Smooth muscle cell (in vitro differentiated cells): ENCODE results near the gene C3orf85. TPM values are rescaled to one million over a fixed set of nuclear protein-coding genes. Genes with fewer than 3 reads are reported as not detected.
"Not testable (repeated sequence)": the region's sequence is repeated elsewhere in the genome, so short reads cannot be mapped to it uniquely, and the experiment has no call there.

Source experiments
- DNase-seq: peaks from one replicate; lab custom pipeline; 2025; ENCODE audit not compliant: unreplicated experiment; lab: John Stamatoyannopoulos, UW
- H2AFZ ChIP-seq: fragments of 200-600 bp; sonication (generic); 2 replicates; pipeline ENCODE4 v1.6.0; 2016; ENCODE audit warnings: antibody characterized with exemption, low read depth, mild to moderate bottlenecking
- H3F3A ChIP-seq: fragments of 200-600 bp; sonication (generic); 2 replicates; pipeline ENCODE4 v1.6.0; 2017; ENCODE audit warnings: antibody characterized with exemption, low read depth
- H3K27ac ChIP-seq: fragments of 200-600 bp; sonication (generic); 2 replicates; pipeline ENCODE4 v1.5.1; 2016; ENCODE audit warnings: low read depth, mild to moderate bottlenecking
- H3K27me3 ChIP-seq: fragments of 200-600 bp; sonication (generic); 2 replicates; pipeline ENCODE4 v1.6.1; 2016; ENCODE audit warnings: low read depth, mild to moderate bottlenecking
- H3K36me3 ChIP-seq: fragments of 200-600 bp; sonication (generic); 2 replicates; pipeline ENCODE4 v1.5.1; 2016; ENCODE audit warnings: low read depth
- H3K4me1 ChIP-seq: fragments of 200-600 bp; sonication (generic); 2 replicates; pipeline ENCODE4 v1.5.1; 2016; ENCODE audit warnings: low read depth
- H3K4me2 ChIP-seq: fragments of 200-600 bp; sonication (generic); 2 replicates; pipeline ENCODE4 v1.6.0; 2016; ENCODE audit warnings: mild to moderate bottlenecking
- H3K4me3 ChIP-seq: fragments of 200-600 bp; sonication (generic); 2 replicates; pipeline ENCODE4 v1.5.1; 2016; ENCODE audit warnings: mild to moderate bottlenecking
- H3K79me2 ChIP-seq: fragments of 200-600 bp; sonication (generic); 2 replicates; pipeline ENCODE4 v1.6.0; 2016; ENCODE audit warnings: low read depth, mild to moderate bottlenecking
- H3K9ac ChIP-seq: fragments of 200-600 bp; sonication (generic); 2 replicates; pipeline ENCODE4 v1.6.0; 2016; ENCODE audit warnings: low read depth
- H3K9me3 ChIP-seq: fragments of 200-600 bp; sonication (generic); replicated peaks from 2 replicates; pipeline ENCODE4 v1.5.1; 2016; ENCODE audit warnings: low read depth
- H4K20me1 ChIP-seq: fragments of 200-600 bp; sonication (generic); 2 replicates; pipeline ENCODE4 v1.6.0; 2016; ENCODE audit warnings: low read depth
- WGBS: methylation state at CpG from one replicate; pipeline ENCODE4 v1.1.7; 2016; ENCODE audit warnings: low lambda C conversion rate; 5-methylcytosine and 5-hydroxymethylcytosine counted together
- polyA plus RNA-seq: library from polyadenylated mRNA; unstranded; fragments of >200 nt; fragmentation: Nextera tagmentation; extraction: Ambion mirVana; gene quantifications from 2 replicates; pipeline ENCODE4 v1.2.1, GENCODE V29; 2016
- total RNA-seq: library from RNA; depleted of rRNA; stranded (reverse); fragments of >200 nt; gene quantifications from 2 replicates; pipeline ENCODE4 v1.2.3, GENCODE V29; 2014
- TF ChIP-seq, protein P1 (sequence below): fragments of 200-600 bp; sonication (generic); IDR thresholded peaks from 2 replicates; pipeline ENCODE4 v1.5.1; 2017; ENCODE audit warnings: borderline replicate concordance, mild to moderate bottlenecking, antibody characterized with exemption; ENCODE audit not compliant: insufficient read depth, poor library complexity, severe bottlenecking

Gene C3orf85
- total and polyA plus RNA-seq, 2 experiments from 2014 or later, result not detected

DNA sequence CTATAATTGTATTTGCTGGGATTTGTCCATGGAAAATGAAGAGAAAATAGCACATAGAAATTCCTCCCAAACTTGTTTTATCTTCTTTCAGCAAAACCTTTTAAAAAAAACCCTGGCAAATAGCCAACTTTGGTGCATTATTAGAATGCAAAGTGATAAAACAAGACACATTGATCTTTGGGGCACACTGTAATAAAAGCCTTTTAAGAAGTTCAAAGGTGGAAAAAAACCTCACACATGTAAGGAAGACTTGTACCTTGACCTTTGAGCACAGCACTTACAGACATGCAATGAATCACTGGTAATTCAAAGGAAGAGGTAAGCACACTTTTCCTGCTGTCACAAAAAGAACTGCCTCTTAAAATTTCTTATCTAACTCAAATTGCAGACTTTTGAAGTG lies 10.6 kb upstream of the C3orf85 start:
- Histone ChIP-seq H2AFZ (no peak overlapping the region), H3K9me3 (no peaks in the 10 kb centered on the region), H3K27ac (no peak overlapping the region)

DNA sequence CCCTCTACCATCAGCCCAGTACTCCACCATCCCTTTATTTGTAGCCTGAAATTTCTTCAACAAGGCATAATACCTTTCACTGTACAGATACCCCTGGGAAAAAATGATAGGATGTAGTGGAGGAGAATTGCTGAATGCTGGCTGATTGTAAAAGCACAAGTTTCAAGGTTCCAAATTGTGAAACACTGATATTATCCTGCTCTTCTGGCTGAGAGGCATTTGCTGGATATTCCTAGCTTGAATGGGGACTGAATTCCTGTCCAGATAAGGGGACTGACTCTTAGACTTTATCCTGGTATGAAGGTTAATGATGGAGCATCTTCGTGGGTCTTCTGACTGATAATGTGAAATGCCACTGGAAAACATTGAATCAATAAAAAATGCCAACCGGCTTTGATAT lies 9.0 kb upstream of the C3orf85 start:
- 93% methylated on average over 2 of the region's 2 CpGs for WGBS
- H3K4me1 ChIP-seq, result no peaks in the 10 kb centered on the region
- H3K36me3 ChIP-seq, result no peaks in the 10 kb centered on the region
- no peak overlapping the region for H2AFZ ChIP-seq
- no peak overlapping the region for H3K27ac ChIP-seq
- no peaks in the 10 kb centered on the region for H3K79me2 ChIP-seq
- no peaks in the 10 kb centered on the region for H3F3A ChIP-seq
- no peak overlapping the region for H3K4me3 ChIP-seq
- DNase-seq, result no peak
- no peak overlapping the region for H3K4me2 ChIP-seq
- no peaks in the 10 kb centered on the region for H3K9me3 ChIP-seq
- H3K9ac ChIP-seq, result no peak overlapping the region
- no peaks in the 10 kb centered on the region for H3K27me3 ChIP-seq
- TF ChIP-seq, protein P1, sequence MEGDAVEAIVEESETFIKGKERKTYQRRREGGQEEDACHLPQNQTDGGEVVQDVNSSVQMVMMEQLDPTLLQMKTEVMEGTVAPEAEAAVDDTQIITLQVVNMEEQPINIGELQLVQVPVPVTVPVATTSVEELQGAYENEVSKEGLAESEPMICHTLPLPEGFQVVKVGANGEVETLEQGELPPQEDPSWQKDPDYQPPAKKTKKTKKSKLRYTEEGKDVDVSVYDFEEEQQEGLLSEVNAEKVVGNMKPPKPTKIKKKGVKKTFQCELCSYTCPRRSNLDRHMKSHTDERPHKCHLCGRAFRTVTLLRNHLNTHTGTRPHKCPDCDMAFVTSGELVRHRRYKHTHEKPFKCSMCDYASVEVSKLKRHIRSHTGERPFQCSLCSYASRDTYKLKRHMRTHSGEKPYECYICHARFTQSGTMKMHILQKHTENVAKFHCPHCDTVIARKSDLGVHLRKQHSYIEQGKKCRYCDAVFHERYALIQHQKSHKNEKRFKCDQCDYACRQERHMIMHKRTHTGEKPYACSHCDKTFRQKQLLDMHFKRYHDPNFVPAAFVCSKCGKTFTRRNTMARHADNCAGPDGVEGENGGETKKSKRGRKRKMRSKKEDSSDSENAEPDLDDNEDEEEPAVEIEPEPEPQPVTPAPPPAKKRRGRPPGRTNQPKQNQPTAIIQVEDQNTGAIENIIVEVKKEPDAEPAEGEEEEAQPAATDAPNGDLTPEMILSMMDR, result no peak
- no peaks in the 10 kb centered on the region for H4K20me1 ChIP-seq

More for the DNA sequence above, 10.6 kb upstream of the C3orf85 start:
- H4K20me1 ChIP-seq, result no peaks in the 10 kb centered on the region
- H3K4me2 ChIP-seq, result no peak overlapping the region
- no peaks in the 10 kb centered on the region for H3K4me1 ChIP-seq
- DNase-seq, result no peak
- H3K27me3 ChIP-seq, result no peaks in the 10 kb centered on the region
- no peaks in the 10 kb centered on the region for H3K36me3 ChIP-seq
- no peak overlapping the region for H3K9ac ChIP-seq
- H3K4me3 ChIP-seq, result no peak overlapping the region
- H3F3A ChIP-seq, result no peaks in the 10 kb centered on the region
- no peaks in the 10 kb centered on the region for H3K79me2 ChIP-seq
- TF ChIP-seq, protein P1, result no peak

DNA sequence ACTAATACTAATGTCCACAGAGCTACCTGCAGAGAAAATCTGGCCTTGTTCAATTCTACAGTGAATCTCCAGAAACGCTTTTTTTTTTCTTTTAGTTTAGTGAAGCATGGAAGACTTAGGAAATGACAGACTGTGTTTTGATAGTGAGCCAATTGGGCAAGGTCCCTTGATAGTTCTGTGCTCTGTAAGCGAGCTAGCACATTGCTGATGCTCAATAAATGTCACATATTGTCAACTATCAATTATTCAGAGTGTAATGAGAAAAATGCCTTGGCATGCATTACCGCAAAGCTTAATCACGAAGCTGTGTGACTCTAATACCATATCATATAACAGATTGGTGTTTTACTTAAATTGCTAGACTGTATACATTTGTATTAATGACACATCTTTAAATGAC lies 5.2 kb upstream of the C3orf85 start:
- Histone ChIP-seq H2AFZ (no peak overlapping the region), H3K4me1 (no peaks in the 10 kb centered on the region), H3K4me3 (no peak overlapping the region), H3K27ac (no peak overlapping the region), H3F3A (no peaks in the 10 kb centered on the region), H3K27me3 (no peaks in the 10 kb centered on the region), H3K9ac (no peak overlapping the region), H3K79me2 (no peaks in the 10 kb centered on the region), H3K4me2 (no peak overlapping the region), H4K20me1 (no peaks in the 10 kb centered on the region), H3K9me3 (no peaks in the 10 kb centered on the region), H3K36me3 (no peaks in the 10 kb centered on the region)
- TF ChIP-seq, protein P1, result no peak
- WGBS, result 92% methylated on average over 4 of the region's 4 CpGs
- DNase-seq, result no peak

DNA sequence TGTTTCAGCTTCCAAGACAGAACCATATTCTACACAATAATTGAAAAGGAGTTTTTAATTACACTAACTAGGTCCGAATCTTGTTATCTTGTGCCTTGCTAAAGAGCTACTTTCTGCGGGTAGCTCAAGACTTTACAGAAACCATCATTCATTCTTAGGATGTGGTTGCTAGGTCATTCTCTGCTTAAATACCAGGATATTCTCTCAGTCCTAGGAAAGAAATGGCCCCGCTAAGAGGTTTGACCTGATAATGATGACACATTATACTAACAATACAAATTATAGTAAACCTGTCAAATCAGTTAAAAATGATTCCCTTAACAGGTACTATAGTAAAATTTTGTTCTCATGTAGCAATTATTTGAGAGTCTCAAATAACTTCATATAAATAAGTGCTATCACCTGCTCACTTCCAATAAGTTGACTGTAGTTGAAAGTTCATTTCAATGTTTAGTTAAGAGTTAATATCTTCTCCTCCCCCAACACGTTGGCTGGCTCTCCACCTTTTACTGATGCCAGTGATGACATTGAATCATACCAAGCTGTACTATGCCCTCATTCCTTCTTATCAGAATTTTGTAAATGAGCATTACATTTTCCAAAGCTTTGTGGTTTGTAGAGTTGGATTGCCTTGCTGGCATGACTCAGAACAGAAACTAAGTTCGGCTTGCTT lies 3.6 kb upstream of the C3orf85 start:
- H3K9ac ChIP-seq, result no peak overlapping the region
- 67% methylated on average over 5 of the region's 5 CpGs for WGBS
- H3K27me3 ChIP-seq, result no peaks in the 10 kb centered on the region
- H3K4me1 ChIP-seq, result no peaks in the 10 kb centered on the region
- no peaks in the 10 kb centered on the region for H3K36me3 ChIP-seq
- H3K79me2 ChIP-seq, result no peaks in the 10 kb centered on the region
- no peaks in the 10 kb centered on the region for H3K9me3 ChIP-seq
- no peak overlapping the region for H3K27ac ChIP-seq
- peak overlapping the region; percentile 30 for H3K4me2 ChIP-seq
- H3K4me3 ChIP-seq, result no peak overlapping the region
- no peak overlapping the region for H2AFZ ChIP-seq
- H3F3A ChIP-seq, result no peaks in the 10 kb centered on the region
- TF ChIP-seq, protein P1, result no peak
- DNase-seq, result no peak
- no peaks in the 10 kb centered on the region for H4K20me1 ChIP-seq

DNA sequence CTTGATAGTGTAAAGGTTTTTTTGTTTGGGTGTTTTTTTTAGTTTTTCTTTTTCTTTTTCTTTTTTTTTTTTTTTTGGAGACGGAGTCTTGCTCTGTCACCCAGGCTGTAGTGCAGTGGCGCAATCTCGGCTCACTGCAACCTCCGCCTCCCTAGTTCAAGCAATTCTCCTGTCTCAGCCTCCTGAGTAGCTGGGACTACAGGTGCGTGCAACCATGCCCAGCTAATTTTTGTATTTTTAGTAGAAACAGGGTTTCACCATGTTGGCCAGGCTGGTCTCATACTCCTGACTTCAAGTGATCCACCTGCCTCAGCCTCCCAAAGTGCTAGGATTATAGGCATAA lies 3.1 kb upstream of the C3orf85 start:
- H3K27me3 ChIP-seq, H3K4me1 ChIP-seq, H4K20me1 ChIP-seq, H3K27ac ChIP-seq, H3K36me3 ChIP-seq, H3F3A ChIP-seq, DNase-seq, H2AFZ ChIP-seq, H3K9ac ChIP-seq, H3K9me3 ChIP-seq, H3K79me2 ChIP-seq, H3K4me2 ChIP-seq, H3K4me3 ChIP-seq: not testable (repeated sequence)
- 85% methylated on average over 5 of the region's 5 CpGs for WGBS
